ENCODE measurements around the gene SLC16A4.

Gene SLC16A4

GRCh38 chr1:110339407-110340206, 51.2 kb downstream of the SLC16A4 start:
- peak overlapping the region; percentile 100 for H3K4me3 ChIP-seq (ENCODE audit: low read depth, low read length)
- peak; percentile 70 for TF ChIP-seq CTCF (conservative IDR thresholded peaks at IDR 0.05; ENCODE audit: low read depth, low read length)
- peak; percentile 57 for DNase-seq (ENCODE audit: low read depth)

GRCh38 chr1:110338886-110339406, 51.9 kb downstream of the SLC16A4 start, which contains the start of gene RBM15:
Gene RBM15 (plus strand): TSS chr1:110339377. CDS start chr1:110339406, 29 bp downstream.
- no peak for TF ChIP-seq CTCF (conservative IDR thresholded peaks at IDR 0.05; ENCODE audit: low read depth, low read length)
- peak within 1 kb of the TSS; percentile 100 for H3K4me3 ChIP-seq (ENCODE audit: low read depth, low read length)
- peak; percentile 100 for DNase-seq (ENCODE audit: low read depth)

- peak overlapping the region; percentile 91 for H3K4me3 ChIP-seq (ENCODE audit: low read depth, low read length)
- peak; percentile 53 for TF ChIP-seq CTCF (conservative IDR thresholded peaks at IDR 0.05; ENCODE audit: low read depth, low read length)
- no peak for DNase-seq (ENCODE audit: low read depth)
These were observed 52.4 kb downstream of the SLC16A4 start for GRCh38 chr1:110338309-110338885.

GRCh38 chr1:110337704-110338308, 53.0 kb downstream of the SLC16A4 start:
- DNase-seq (ENCODE audit: low read depth), result no peak
- peak overlapping the region; percentile 91 for H3K4me3 ChIP-seq (ENCODE audit: low read depth, low read length)
- no peak for TF ChIP-seq CTCF (conservative IDR thresholded peaks at IDR 0.05; ENCODE audit: low read depth, low read length)

GRCh38 chr1:110336300-110337039, 54.4 kb downstream of the SLC16A4 start:
- no peak for DNase-seq (ENCODE audit: low read depth)
- TF ChIP-seq CTCF (conservative IDR thresholded peaks at IDR 0.05; ENCODE audit: low read depth, low read length), result no peak
- no peak overlapping the region for H3K4me3 ChIP-seq (ENCODE audit: low read depth, low read length)

- TF ChIP-seq CTCF (conservative IDR thresholded peaks at IDR 0.05; ENCODE audit: low read depth, low read length), result no peak
- no peak for DNase-seq (ENCODE audit: low read depth)
- no peak overlapping the region for H3K4me3 ChIP-seq (ENCODE audit: low read depth, low read length)
These were observed 55.6 kb downstream of the SLC16A4 start for GRCh38 chr1:110335265-110335664.
